ENCODE measurements around the gene P4HB. TPM values are rescaled to one million over a fixed set of nuclear protein-coding genes. Genes with fewer than 3 reads are reported as not detected.

The P4HB gene
- total RNA-seq, 1 experiment from 2014 or later = 759 TPM

DNA sequence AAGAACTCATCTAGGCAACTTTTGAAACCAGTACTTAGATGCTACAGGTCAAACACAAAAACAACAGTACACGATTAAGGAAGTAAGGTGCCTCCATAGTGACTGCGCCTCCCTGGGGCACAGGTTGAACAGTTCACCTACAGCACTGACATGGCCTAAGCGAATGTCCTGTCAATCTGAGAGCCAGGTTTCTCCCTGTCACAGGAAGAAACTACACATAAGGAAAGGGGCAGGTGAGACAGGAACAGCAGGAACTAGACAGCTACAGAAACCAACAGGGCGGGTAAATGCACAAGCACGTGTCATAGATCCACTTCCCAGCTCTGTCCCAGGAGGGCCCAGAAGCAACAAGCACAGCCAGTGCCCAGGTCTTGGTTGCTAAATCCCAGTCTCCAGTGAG lies 18.8 kb upstream of the P4HB start:
- POLR2A ChIA-PET = no interaction called here
- CTCF ChIA-PET = no interaction called here
- no TSS peak for BruUV-seq (replicated peaks)
- TF ChIP-seq, protein P1, sequence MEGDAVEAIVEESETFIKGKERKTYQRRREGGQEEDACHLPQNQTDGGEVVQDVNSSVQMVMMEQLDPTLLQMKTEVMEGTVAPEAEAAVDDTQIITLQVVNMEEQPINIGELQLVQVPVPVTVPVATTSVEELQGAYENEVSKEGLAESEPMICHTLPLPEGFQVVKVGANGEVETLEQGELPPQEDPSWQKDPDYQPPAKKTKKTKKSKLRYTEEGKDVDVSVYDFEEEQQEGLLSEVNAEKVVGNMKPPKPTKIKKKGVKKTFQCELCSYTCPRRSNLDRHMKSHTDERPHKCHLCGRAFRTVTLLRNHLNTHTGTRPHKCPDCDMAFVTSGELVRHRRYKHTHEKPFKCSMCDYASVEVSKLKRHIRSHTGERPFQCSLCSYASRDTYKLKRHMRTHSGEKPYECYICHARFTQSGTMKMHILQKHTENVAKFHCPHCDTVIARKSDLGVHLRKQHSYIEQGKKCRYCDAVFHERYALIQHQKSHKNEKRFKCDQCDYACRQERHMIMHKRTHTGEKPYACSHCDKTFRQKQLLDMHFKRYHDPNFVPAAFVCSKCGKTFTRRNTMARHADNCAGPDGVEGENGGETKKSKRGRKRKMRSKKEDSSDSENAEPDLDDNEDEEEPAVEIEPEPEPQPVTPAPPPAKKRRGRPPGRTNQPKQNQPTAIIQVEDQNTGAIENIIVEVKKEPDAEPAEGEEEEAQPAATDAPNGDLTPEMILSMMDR (IDR thresholded peaks at IDR 0.05) = no peak
- TF ChIP-seq REST (IDR thresholded peaks at IDR 0.05; ENCODE audit: insufficient read depth in 1 of 2, low read depth in 2 of 2, low read length in 1 of 2) = no peak
- TF ChIP-seq TCF7L2 (IDR thresholded peaks at IDR 0.05; ENCODE audit: low read depth, low read length) = no peak
- no peak for TF ChIP-seq SIN3A (IDR thresholded peaks at IDR 0.05; ENCODE audit: borderline replicate concordance, insufficient read depth, low read depth, low read length)
- no peak for TF ChIP-seq POLR2AphosphoS5 (IDR thresholded peaks at IDR 0.05; ENCODE audit: low read depth, low read length)
- Histone ChIP-seq H3K9me3 (ENCODE audit: control insufficient read depth, insufficient read depth, low read depth, low read length) (no peaks in the 10 kb centered on the region), H3K4me3 (ENCODE audit: low read depth in 2 of 2, low read length in 2 of 2) (no peak overlapping the region), H3K27ac (ENCODE audit: low read length) (no peak overlapping the region), H3K27me3 (ENCODE audit: control insufficient read depth, insufficient read depth, low read length) (no peaks in the 10 kb centered on the region), H3K4me1 (ENCODE audit: control insufficient read depth, insufficient read depth, low read length) (no peaks in the 10 kb centered on the region), H3K36me3 (ENCODE audit: control insufficient read depth, insufficient read depth, low read length) (peaks cover 9% of the 10 kb centered on the region)
- intact Hi-C loops (cut with micrococcal nuclease; ENCODE audit: unreplicated experiment) (no loop called here), in situ Hi-C loops (cut with HindIII; ENCODE audit: low pct_unique_long_range_greater_than_20kb, low sequenced_read_pairs) (no loop called here)
- ATAC-seq = no peak; the same call in 1 of the 2 replicates
- no peak for DNase-seq (ENCODE audit: low read depth, low spot score)

DNA sequence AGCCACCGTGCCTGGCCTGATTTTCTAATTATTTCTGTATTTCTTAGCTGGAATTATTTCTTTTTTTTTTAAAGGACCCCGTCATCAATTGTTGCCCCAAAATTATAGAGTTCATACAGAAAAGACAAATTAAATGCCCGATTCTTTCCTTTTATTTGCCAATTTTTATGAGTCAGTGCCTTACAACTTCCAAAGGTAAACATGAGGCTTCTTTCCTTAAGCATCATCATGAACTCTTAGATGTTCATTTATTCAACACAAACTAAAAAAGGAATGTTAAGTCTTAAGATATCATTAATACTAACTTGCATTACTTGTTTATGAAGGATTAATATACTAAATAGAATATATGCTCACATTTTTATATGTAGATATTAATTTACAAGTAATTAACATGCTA lies 18.0 kb upstream of the P4HB start:
- Histone ChIP-seq H3K4me1 (ENCODE audit: control insufficient read depth, insufficient read depth, low read length) (no peaks in the 10 kb centered on the region), H3K36me3 (ENCODE audit: control insufficient read depth, insufficient read depth, low read length) (peaks cover 9% of the 10 kb centered on the region), H3K9me3 (ENCODE audit: control insufficient read depth, insufficient read depth, low read depth, low read length) (no peaks in the 10 kb centered on the region), H3K27me3 (ENCODE audit: control insufficient read depth, insufficient read depth, low read length) (no peaks in the 10 kb centered on the region), H3K4me3 (ENCODE audit: low read depth in 2 of 2, low read length in 2 of 2) (no peak overlapping the region), H3K27ac (ENCODE audit: low read length) (no peak overlapping the region)
- intact Hi-C loops (cut with micrococcal nuclease; ENCODE audit: unreplicated experiment) = no loop called here
- ATAC-seq (no peak), DNase-seq (ENCODE audit: low read depth, low spot score) (no peak)
- CTCF ChIA-PET = no interaction called here
- TF ChIP-seq POLR2AphosphoS5 (IDR thresholded peaks at IDR 0.05; ENCODE audit: low read depth, low read length) (no peak), REST (IDR thresholded peaks at IDR 0.05; ENCODE audit: insufficient read depth in 1 of 2, low read depth in 2 of 2, low read length in 1 of 2) (no peak), TCF7L2 (IDR thresholded peaks at IDR 0.05; ENCODE audit: low read depth, low read length) (no peak), SIN3A (IDR thresholded peaks at IDR 0.05; ENCODE audit: borderline replicate concordance, insufficient read depth, low read depth, low read length) (no peak)
- TF ChIP-seq, protein P1 (IDR thresholded peaks at IDR 0.05) = no peak
- POLR2A ChIA-PET = no interaction called here
- in situ Hi-C loops (cut with HindIII; ENCODE audit: low pct_unique_long_range_greater_than_20kb, low sequenced_read_pairs) = no loop called here
- BruUV-seq (replicated peaks) = no TSS peak
